Hepatic stellate cell (primary cell): ENCODE results near the gene DOLPP1.

Experiments used
- DNase-seq: peaks from one replicate; pipeline ENCODE4 v3.0.0; 2011; ENCODE audit warnings: low spot score

Gene DOLPP1

DNA sequence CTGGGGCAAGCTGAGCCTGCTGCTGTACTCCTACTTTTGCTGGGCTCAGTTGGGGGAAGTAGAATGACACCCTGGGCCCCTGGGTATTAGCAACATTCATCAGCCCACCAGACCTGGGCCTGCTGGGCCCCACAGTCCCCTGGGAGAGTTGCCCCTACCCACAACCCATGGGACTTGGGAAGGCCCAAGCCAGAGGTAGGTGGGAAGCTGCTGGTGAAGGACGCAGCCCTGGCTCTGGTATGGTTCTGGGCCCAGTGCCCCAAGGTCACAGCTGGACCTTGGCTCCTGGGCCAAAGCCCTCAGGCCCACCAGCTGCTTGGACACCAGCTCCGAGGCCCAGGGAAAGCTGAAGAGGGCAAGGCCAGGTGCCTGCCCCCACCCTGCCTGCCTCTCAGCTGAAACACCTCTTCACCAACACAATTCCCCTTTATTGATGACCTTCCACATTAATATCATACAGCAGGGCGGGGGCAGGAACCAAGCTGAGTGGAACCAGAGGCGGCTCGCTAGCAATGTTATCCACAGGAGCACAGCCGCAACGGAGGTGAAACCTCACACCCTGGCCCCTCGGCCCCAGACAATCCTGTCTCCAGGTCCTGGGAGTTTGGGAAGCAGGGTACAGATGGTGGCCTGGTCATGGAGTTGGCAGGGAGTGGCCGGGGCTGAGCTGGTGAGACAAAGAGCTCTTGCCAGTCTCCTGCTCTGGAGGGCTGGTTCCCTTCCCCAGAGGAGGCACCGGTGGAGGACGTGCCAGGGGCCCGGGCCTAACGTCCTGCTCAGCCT, 13.7 kb downstream of the DOLPP1 start:
- DNase-seq, result no peak

- no peak for DNase-seq
Observed at GRCh38 chr9:129095170-129095667, 14.3 kb downstream of the DOLPP1 start.

GRCh38 chr9:129095908-129096307, 15.0 kb downstream of the DOLPP1 start:
- no peak for DNase-seq

DNA sequence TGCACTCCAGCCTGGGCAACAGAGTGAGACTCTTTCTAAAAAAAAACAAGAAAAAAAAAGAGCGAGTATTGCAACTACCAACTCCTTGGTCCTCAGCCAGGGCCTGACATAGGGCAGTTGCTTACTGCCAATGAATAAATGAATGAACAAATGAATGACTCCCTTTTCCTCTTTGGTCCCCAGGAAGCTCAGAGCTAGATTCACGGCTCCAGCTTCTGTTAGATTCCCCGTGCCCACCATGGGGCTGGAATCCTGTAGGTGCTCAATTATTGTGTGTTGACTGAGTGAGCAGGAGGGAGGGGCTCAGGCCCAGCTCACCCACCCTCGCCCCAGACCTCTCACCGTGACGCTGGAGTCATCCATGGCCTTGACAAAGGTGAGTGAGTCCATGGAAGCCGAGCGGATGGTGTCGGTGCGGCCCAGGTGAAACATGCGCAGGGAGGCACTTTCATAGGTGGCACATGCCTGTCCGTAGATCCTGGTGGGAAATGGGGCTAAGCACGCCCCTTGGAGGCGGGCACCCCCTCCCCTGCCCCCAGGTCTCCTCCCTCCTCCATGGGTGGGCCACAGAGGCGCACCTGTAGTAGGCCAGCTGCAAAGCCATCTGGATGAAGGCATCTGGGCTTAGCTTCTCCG, 16.9 kb downstream of the DOLPP1 start:
- DNase-seq, result no peak

DNA sequence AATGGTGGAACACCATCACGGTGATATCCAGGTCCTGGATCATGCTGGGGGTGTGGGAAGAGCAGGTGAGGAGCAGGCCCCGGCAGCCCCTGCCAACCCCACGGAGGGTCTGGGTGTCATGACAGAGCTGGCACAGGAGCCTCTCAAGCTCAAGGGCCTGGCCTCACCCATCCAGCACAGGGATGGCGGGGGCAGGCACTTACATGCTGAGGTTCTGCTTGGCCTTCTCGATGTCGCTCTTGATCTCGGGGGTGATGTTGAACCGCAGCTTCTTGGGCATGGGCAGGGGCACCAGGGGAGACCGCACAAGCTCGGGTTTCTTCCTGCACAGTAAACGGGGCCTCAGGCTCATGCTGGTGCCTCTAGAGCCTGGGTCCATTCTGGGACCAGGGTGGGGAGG, 17.4 kb downstream of the DOLPP1 start:
- no peak for DNase-seq

GRCh38 chr9:129100383-129101169, 19.7 kb downstream of the DOLPP1 start:
- no peak for DNase-seq

- no peak for DNase-seq
Observed at GRCh38 chr9:129101279-129101678, 20.4 kb downstream of the DOLPP1 start.

DNA sequence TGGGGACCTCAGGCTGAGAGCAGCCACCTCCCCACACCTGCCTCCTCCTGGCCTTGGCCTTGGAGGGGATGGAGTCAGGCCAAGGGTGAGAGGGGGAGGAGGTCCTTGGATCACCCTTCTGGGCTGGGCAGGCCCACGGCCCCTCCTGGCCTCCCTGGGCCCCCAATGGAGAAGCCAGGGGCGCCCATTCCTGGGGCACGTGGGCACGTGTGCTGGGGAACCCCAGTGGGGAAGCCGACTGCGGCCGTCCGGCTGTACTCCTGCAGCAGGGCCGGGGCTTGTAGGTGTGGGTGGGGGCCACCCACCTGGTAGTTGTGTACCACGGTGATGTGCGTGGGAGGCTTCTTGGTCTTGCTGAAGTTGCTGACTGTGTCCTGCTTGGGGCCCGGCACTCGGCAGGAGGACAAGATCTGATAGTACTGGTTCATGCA, 21.2 kb downstream of the DOLPP1 start:
- no peak for DNase-seq

- peak; percentile 71 for DNase-seq
Observed at GRCh38 chr9:129102791-129103594, 22.1 kb downstream of the DOLPP1 start.

GRCh38 chr9:129103595-129103965, 22.7 kb downstream of the DOLPP1 start:
- no peak for DNase-seq

GRCh38 chr9:129104051-129104450, 23.1 kb downstream of the DOLPP1 start:
- no peak for DNase-seq

DNA sequence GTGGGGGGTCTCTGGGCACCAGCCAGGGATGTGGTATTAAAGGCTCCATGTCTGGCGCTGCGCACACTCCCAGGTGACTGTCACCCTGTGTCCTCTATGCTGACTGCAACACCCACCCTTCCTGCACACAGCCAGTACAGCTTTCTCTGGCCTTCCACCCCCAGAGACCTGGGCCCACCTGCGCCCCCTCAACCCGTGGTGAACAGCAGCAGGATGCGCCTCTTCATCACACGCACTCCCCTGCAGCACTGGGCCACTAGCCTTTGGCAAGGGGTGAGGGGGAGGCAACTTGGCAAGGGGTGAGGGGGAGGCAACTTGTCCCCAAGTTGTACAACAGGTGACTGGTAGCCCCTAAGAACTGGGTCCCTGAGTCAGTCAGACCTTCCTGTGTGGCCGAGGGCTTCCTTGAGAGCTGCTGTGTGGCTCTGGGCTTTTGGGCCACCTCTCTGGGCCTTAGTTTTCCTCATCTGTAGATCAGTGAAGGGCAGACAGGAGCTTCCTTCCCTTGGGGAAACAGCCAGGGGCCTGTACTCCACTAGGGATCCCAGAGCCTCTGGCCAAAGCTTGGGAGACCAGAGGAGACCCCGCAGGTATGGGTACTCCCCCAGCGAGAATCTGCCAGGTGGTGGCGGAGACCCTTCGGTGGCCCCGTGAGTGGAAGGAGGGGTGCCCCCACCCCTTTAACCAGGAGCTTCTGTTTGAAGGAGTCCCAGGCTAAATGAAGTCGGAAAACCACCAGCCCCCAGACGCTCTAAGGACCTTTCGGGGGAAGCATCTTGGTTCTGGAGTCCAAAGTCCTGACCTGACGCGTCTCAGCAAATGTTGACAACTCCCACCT, 25.2 kb downstream of the DOLPP1 start:
- DNase-seq, result no peak

- no peak for DNase-seq
Observed at GRCh38 chr9:129107651-129108050, 26.7 kb downstream of the DOLPP1 start.

- no peak for DNase-seq
Observed at GRCh38 chr9:129108083-129108804, 27.3 kb downstream of the DOLPP1 start.

DNA sequence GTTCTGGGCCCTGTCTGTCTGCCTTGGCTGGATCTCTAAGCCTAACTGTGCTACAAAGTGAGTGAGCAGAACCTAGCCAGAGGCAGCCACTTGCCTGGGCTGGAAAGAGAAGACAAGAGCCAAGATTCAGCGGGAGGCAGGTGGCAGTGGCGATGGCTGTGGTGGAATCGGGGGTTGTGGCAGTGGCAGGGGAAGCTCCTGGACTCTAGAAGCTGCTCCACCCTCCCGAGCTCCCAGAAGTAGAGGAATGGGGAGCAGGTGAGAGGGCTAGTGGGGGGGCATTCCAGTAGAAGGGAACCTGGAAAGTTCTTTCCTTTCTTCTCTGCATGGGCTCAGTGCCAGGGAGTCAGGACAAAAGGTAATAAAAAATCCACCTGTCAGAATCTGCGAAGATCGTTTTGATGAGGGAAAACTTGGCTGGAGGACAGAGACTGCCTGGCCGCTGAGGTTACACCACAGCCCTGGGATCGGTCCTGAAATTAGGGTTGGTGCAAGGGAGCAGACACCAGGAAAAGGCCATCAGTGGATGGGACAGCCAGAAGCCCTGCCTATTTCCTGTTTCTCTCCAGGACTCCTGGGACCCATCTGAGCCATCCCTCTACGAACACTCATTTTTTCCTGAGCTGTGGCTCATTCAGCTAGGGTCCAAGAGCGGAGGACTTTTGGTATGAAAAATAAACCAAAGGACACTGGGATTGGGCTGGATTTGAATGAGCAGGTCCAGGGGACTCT, 28.1 kb downstream of the DOLPP1 start:
- DNase-seq, result no peak

GRCh38 chr9:129109537-129109903, 28.6 kb downstream of the DOLPP1 start:
- peak; percentile 42 for DNase-seq

- peak; percentile 79 for DNase-seq
Observed at GRCh38 chr9:129109952-129110739, 29.2 kb downstream of the DOLPP1 start.

DNA sequence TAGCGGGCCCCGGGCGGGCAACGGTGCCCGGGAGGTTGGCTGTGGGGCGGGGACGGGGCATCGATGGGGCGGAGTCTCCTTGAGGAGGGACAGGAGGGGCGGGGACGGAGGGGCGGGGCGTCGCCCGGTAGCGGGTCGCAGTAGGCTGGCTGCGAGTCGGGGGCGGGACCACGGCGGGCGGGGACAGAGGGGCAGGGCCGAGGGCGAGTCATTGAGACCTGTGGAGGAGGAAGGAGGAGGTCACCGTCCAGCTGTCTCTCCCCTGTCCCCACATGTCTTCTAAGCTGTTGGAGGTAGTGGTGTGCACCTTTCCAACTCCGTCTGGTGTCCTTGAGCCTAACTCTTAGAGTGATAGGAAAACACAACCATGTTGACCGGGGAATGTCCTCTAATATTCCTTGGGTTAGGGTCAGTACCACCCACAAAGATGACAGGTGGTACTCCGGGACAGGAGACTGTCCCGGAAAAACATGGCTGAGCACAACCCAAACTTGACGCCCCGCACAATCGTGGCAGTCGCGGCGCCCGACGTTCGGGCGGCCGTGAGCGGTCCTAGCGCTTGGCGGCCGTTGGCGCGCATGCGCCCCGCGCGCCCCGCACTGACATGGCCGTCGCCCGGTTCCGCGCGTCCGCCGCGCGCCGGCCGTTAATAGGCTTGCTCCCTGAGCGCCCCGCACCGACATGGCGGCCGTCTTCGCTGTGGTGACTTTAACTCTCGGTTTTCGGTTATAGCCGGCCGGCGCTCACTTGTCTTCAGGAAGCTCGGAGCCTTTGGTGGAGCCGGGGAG, 30.0 kb downstream of the DOLPP1 start, which contains the start of the genes CRAT and PTPA:
Gene CRAT, minus strand, starts transcription at position 54 of the 788 bp plus-strand sequence. CDS start 284 bp downstream, outside the sequence.
Gene PTPA, plus strand, starts transcription at position 676 of the 788 bp plus-strand sequence. CDS start 186 bp downstream, outside the sequence.
- DNase-seq, result peak; percentile 99
